Fibroblast of pulmonary artery (primary cell): ENCODE measurements around the gene C20orf141.
A peak's percentile ranks its signal among the peaks of the same experiment; 100 is the strongest.

Experiments
- DNase-seq: peaks from one replicate; pipeline ENCODE4 v3.0.0-alpha.2; 2010; ENCODE audit warnings: low read depth
- H3K4me3 ChIP-seq: replicated peaks from 2 replicates; pipeline ENCODE4 v1.5.1; 2011; ENCODE audit warnings: low read depth, mild to moderate bottlenecking, control low read depth, low read length, moderate library complexity
- TF ChIP-seq, protein P1 (sequence below): IDR thresholded peaks from 2 replicates; pipeline ENCODE4 v1.5.1; 2011; ENCODE audit warnings: mild to moderate bottlenecking, control low read depth, low read length, inconsistent platforms; ENCODE audit errors: missing control alignments

Gene C20orf141

GRCh38 chr20:2839732-2840137 is 24.9 kb downstream of the C20orf141 start:
- H3K4me3 ChIP-seq: peak overlapping the region; percentile 87
- DNase-seq: no peak
- TF ChIP-seq, protein P1, sequence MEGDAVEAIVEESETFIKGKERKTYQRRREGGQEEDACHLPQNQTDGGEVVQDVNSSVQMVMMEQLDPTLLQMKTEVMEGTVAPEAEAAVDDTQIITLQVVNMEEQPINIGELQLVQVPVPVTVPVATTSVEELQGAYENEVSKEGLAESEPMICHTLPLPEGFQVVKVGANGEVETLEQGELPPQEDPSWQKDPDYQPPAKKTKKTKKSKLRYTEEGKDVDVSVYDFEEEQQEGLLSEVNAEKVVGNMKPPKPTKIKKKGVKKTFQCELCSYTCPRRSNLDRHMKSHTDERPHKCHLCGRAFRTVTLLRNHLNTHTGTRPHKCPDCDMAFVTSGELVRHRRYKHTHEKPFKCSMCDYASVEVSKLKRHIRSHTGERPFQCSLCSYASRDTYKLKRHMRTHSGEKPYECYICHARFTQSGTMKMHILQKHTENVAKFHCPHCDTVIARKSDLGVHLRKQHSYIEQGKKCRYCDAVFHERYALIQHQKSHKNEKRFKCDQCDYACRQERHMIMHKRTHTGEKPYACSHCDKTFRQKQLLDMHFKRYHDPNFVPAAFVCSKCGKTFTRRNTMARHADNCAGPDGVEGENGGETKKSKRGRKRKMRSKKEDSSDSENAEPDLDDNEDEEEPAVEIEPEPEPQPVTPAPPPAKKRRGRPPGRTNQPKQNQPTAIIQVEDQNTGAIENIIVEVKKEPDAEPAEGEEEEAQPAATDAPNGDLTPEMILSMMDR: no peak

DNA sequence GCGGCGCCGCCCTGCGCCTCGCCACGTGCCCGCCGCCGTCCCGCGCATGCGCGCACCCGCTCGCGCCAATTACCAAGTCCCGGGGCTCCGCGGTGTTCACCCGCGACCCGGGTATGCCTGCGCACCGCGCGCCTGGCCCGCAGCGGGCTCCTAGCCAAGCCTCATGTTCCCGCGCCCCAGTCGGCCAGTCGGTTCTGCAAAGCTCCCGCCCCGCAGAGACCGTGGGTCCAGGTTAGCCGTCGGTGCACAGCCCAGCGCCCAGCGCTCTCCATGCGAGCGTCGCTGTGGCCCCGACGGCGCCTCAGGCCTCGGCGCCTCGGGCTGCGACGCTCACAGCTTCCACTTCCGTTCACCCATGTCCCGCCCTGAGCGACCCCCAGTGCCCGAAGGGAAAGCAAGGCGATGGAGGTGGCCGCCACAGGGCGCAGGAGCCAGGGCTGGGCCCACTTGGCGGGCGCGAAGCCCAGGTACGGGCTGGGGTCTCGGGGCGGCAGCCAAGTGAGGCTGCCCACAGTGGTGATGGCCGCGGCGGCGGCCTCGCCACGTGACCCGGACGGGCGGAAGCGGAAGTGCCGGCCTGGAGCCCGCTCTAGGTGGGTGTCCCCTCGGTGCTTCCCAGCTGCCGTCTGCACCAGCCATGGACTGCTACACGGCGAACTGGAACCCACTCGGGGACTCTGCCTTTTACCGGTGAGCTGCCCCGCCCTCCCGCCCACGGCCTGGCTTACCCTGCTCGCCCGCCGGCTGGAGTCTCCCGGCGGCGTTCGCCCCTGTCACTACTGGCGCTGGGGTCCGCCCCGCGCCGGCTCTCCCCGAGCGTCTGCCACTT is 25.6 kb downstream of the C20orf141 start, which contains the start of the genes PCED1A and VPS16:
TSS of gene PCED1A (minus strand) at position 518 of the 829 bp plus-strand sequence. CDS start 743 bp downstream, outside the sequence.
TSS of gene VPS16 (plus strand) at position 608 of the 829 bp plus-strand sequence. CDS start at position 638, 30 bp downstream.
- TF ChIP-seq, protein P1: no peak
- H3K4me3 ChIP-seq: peak within 1 kb of the TSS; percentile 87
- DNase-seq: peak; percentile 89

DNA sequence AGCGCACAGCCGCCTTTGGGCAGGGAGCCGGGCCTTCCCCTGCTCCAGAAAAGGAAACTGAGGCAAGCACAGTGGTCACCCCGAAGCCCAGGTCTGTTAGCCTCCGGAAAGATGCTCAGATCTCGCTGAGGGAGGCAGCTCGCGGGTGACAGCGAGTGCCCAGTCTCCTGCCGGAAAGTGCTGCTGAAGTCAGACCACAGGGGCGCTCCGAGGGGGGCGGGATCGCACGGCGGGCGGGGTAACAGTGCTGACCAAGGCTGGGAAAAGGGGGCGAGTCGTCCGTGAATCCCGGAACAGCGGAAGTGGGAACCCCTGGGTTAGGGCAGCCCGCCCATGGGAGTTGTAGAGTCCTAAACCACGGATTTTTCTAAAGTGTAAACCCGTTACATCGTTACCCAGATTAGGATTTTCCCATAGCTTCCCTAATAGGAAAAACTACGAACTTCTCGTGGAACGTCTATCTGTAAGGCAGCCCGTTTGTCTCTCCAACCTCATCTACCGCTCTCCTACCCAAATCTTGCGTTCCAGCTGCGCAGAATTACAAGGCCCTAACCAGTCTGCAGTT is 26.3 kb downstream of the C20orf141 start:
- peak overlapping the region; percentile 87 for H3K4me3 ChIP-seq
- peak; percentile 67 for DNase-seq
- TF ChIP-seq, protein P1: no peak

- TF ChIP-seq, protein P1: no peak
- DNase-seq: no peak
- no peak overlapping the region for H3K4me3 ChIP-seq
These were observed 30.8 kb downstream of the C20orf141 start for GRCh38 chr20:2845607-2846006.

DNA sequence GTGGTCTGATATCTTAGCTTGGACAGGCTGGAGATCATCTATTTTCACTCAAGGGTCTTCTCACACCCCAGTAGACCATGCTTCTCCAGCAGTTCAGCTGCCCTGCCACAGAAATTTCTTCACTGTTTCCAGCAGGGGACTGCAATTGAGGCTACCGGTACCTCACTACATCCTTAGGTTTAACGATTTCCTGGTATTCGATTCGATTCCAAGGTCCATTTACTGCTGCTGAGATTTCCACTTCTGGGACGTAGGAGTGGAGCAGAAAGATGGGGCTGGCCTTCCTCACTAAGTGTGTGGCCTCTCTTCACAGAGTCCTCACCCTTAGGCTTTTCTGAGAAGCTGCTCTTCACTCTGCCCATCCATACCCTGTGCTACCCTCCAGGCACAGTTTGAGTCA is 31.9 kb downstream of the C20orf141 start:
- DNase-seq: no peak
- H3K4me3 ChIP-seq: no peak overlapping the region
- TF ChIP-seq, protein P1: no peak

- no peak overlapping the region for H3K4me3 ChIP-seq
- DNase-seq: no peak
- TF ChIP-seq, protein P1: no peak
These were observed 33.0 kb downstream of the C20orf141 start for GRCh38 chr20:2847802-2848201.
